ENCODE results near the gene LHB. TPM values are rescaled to one million over a fixed set of nuclear protein-coding genes. Genes with fewer than 3 reads are reported as not detected.
"Not testable (repeated sequence)": the region's sequence is repeated elsewhere in the genome, so short reads cannot be mapped to it uniquely, and the experiment has no call there.

Gene LHB
- total RNA-seq (2014; rRNA removed; shearing (Covaris generic)), result not detected in 2 replicates

GRCh38 chr19:49017041-49017665, at the start of gene LHB:
LHB (minus strand) TSS chr19:49017091; CDS start chr19:49017081, 10 bp downstream.
- no peak for DNase-seq (ENCODE audit: low spot score)

GRCh38 chr19:49065905-49066512, 49.1 kb upstream of the LHB start:
- no peak for DNase-seq (ENCODE audit: low spot score)

GRCh38 chr19:49064768-49065611, 48.1 kb upstream of the LHB start, which contains the start of gene NTF4:
NTF4 (minus strand) TSS chr19:49064818; CDS start chr19:49061997, 2,821 bp downstream.
- DNase-seq (ENCODE audit: low spot score), result no peak

GRCh38 chr19:49064029-49064629, 47.2 kb upstream of the LHB start:
- no peak for DNase-seq (ENCODE audit: low spot score)

GRCh38 chr19:49061445-49061844, 44.6 kb upstream of the LHB start:
- no peak for DNase-seq (ENCODE audit: low spot score)

GRCh38 chr19:49061000-49061399, 44.1 kb upstream of the LHB start:
- DNase-seq (ENCODE audit: low spot score), result no peak

- no peak for DNase-seq (ENCODE audit: low spot score)
These were observed 42.2 kb upstream of the LHB start for GRCh38 chr19:49059053-49059452.

- DNase-seq (ENCODE audit: low spot score), result no peak
These were observed 41.7 kb upstream of the LHB start for GRCh38 chr19:49058562-49058961.

GRCh38 chr19:49057636-49058234, 40.8 kb upstream of the LHB start, which contains the start of gene CGB7:
CGB7 (minus strand) TSS chr19:49057749; CDS start chr19:49055375, 2,374 bp downstream.
- DNase-seq (ENCODE audit: low spot score), result no peak

- DNase-seq (ENCODE audit: low spot score), result not testable (repeated sequence)
These were observed 40.2 kb upstream of the LHB start for GRCh38 chr19:49056902-49057596.

- peak; percentile 37 for DNase-seq (ENCODE audit: low spot score)
These were observed 39.4 kb upstream of the LHB start for GRCh38 chr19:49056101-49056901.

- DNase-seq (ENCODE audit: low spot score), result peak; percentile 60
These were observed 33.6 kb upstream of the LHB start for GRCh38 chr19:49050376-49051033.

GRCh38 chr19:49049834-49050233, 32.9 kb upstream of the LHB start:
- DNase-seq (ENCODE audit: low spot score), result not testable (repeated sequence)

- not testable (repeated sequence) for DNase-seq (ENCODE audit: low spot score)
These were observed 32.1 kb upstream of the LHB start, which contains the start of gene CGB8 for GRCh38 chr19:49049011-49049410. CGB8 (minus strand) TSS chr19:49049111; CDS start chr19:49048739, 372 bp downstream.

- DNase-seq (ENCODE audit: low spot score), result not testable (repeated sequence)
These were observed 26.7 kb upstream of the LHB start, which contains the start of gene CGB5 for GRCh38 chr19:49043548-49043947. CGB5 (plus strand) TSS chr19:49043848; CDS start chr19:49044210, 362 bp downstream.

GRCh38 chr19:49042666-49043065, 25.8 kb upstream of the LHB start:
- DNase-seq (ENCODE audit: low spot score), result not testable (repeated sequence)

- DNase-seq (ENCODE audit: low spot score), result no peak
These were observed 25.3 kb upstream of the LHB start for GRCh38 chr19:49042177-49042576.

GRCh38 chr19:49039736-49040135, 22.8 kb upstream of the LHB start:
- not testable (repeated sequence) for DNase-seq (ENCODE audit: low spot score)

Measured in H4 (cell line).